ENCODE measurements around the gene CMSS1. TPM values are rescaled to one million over a fixed set of nuclear protein-coding genes. Genes with fewer than 3 reads are reported as not detected.

The CMSS1 gene
- total RNA-seq, 4 donors from 2014 or later: 9.2 to 18.5 (median 12.9) TPM

DNA sequence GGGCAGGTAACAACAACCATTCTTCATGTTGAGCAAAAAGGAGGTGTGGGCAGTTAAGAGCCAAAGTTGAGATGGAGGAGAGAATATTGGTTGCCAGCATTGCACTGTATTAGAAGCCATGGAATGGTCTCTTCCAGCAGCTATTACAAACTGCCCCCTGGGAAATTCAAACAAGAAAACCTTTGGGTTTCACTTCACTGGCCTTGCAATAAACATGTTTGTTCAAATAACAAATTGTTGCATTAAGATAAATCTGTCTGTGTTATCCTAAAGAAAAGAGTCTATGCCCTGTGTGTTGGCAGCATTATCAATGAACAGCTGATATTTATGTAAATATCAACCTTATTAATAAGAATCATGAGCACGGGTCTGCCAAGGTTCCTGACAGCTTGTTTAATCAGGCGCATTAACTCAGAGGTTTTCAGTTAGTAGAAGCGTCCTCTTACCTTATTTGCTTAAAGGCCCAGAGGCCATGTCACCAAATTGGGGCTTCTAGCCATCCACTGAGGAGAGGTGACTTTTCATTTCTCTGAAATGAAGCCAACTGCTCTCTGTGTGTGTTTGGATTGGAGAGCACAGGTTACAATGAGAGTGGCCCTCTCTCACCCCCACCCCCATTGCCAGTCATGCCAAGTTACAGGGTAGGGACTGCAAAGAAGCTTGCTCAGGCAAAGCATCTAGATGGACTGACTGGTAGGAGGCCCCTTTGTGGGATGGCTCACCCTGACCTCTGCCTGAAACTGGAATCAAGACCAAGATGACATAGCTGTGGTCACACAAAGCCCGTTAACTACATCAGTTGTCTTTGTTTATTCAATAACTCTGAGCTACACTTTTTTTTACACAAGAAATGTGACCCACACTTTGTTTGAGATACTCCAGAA is 286.1 kb downstream of the CMSS1 start:
- Histone ChIP-seq H3K4me3 (no peak overlapping the region), H3K36me3 (no peaks in the 10 kb centered on the region), H3K27me3 (no peaks in the 10 kb centered on the region), H3K9me3 (no peaks in the 10 kb centered on the region), H3K4me1 (peaks cover 2 to 55% (median 28%) of the 10 kb centered on the region in 3 donors), H3K27ac (peak overlapping the region in 2 of 4 donors; percentile 12 to 19)
- DNase-seq: no peak
- intact Hi-C loops (cut with DNase I): no loop called here
- 73 to 89% methylated on average over 4 of the region's 4 CpGs for WGBS, 2 donors
- TF ChIP-seq, protein P1, sequence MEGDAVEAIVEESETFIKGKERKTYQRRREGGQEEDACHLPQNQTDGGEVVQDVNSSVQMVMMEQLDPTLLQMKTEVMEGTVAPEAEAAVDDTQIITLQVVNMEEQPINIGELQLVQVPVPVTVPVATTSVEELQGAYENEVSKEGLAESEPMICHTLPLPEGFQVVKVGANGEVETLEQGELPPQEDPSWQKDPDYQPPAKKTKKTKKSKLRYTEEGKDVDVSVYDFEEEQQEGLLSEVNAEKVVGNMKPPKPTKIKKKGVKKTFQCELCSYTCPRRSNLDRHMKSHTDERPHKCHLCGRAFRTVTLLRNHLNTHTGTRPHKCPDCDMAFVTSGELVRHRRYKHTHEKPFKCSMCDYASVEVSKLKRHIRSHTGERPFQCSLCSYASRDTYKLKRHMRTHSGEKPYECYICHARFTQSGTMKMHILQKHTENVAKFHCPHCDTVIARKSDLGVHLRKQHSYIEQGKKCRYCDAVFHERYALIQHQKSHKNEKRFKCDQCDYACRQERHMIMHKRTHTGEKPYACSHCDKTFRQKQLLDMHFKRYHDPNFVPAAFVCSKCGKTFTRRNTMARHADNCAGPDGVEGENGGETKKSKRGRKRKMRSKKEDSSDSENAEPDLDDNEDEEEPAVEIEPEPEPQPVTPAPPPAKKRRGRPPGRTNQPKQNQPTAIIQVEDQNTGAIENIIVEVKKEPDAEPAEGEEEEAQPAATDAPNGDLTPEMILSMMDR (IDR thresholded peaks at IDR 0.05): no peak
- no peak for TF ChIP-seq POLR2A (IDR thresholded peaks at IDR 0.05)

DNA sequence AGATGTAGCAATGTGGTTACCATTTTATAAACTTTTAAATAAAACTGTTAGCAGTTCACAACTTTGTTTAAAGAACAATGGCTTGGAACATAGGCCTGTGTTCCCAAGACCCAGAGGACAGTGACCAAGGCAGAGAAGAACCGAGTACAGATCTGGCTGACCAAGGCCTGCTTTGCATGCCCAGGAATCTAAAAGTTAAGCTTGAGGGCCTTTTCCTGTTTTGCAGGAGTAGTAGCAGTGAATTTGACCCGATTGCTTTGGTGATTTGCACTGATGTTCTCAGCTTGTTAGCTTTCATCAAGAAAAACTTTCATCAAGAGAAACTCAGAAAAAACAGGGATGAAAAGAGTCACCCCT is 286.8 kb downstream of the CMSS1 start:
- H3K27ac ChIP-seq: peak overlapping the region in 1 of 4 donors; percentile 19
- H3K9me3 ChIP-seq: no peaks in the 10 kb centered on the region
- no peak for DNase-seq
- H3K36me3 ChIP-seq: no peaks in the 10 kb centered on the region
- TF ChIP-seq, protein P1 (IDR thresholded peaks at IDR 0.05): no peak
- no peak for TF ChIP-seq POLR2A (IDR thresholded peaks at IDR 0.05)
- 78 to 80% methylated on average over 2 of the region's 2 CpGs for WGBS, 2 donors
- H3K4me1 ChIP-seq: peaks cover 0 to 49% (median 27%) of the 10 kb centered on the region in 3 donors
- no peak overlapping the region for H3K4me3 ChIP-seq
- H3K27me3 ChIP-seq: no peaks in the 10 kb centered on the region
- intact Hi-C loops (cut with DNase I): no loop called here

GRCh38 chr3:100104817-100105413 is 287.3 kb downstream of the CMSS1 start:
- no peaks in the 10 kb centered on the region for H3K36me3 ChIP-seq
- H3K27me3 ChIP-seq: no peaks in the 10 kb centered on the region
- no peak for TF ChIP-seq POLR2A (IDR thresholded peaks at IDR 0.05)
- TF ChIP-seq, protein P1 (IDR thresholded peaks at IDR 0.05): no peak
- H3K27ac ChIP-seq: peak overlapping the region in 2 of 4 donors; percentile 10 to 19
- no peaks in the 10 kb centered on the region for H3K9me3 ChIP-seq
- no peak for DNase-seq
- intact Hi-C loops (cut with DNase I): no loop called here
- no peak overlapping the region for H3K4me3 ChIP-seq
- peaks cover 0 to 49% (median 27%) of the 10 kb centered on the region in 3 donors for H3K4me1 ChIP-seq

DNA sequence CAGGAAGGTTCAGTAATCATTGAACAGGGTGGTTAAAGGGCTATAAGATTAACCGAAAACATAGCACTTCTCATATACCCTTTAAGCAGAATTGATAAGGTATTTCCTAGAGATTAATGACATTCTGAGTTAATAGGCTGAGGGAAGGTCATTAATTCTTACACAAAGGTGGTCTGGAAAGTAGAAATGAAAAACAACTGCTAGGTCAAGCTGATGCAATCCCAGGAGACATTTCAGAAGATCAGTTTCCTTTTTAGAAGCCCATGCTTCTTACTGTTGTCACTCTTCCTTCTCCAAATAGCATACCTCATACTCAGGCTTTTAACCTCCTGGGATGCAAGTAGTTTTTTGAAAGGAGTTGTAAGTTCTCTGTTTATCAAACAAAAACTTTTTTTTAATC is 287.8 kb downstream of the CMSS1 start:
- H3K4me3 ChIP-seq: no peak overlapping the region
- 89 to 93% methylated on average over 1 of the region's 1 CpG for WGBS, 2 donors
- peaks cover 0 to 49% (median 27%) of the 10 kb centered on the region in 3 donors for H3K4me1 ChIP-seq
- intact Hi-C loops (cut with DNase I): no loop called here
- DNase-seq: no peak
- no peak for TF ChIP-seq POLR2A (IDR thresholded peaks at IDR 0.05)
- peak overlapping the region in 2 of 4 donors; percentile 10 to 19 for H3K27ac ChIP-seq
- H3K27me3 ChIP-seq: no peaks in the 10 kb centered on the region
- H3K9me3 ChIP-seq: no peaks in the 10 kb centered on the region
- no peaks in the 10 kb centered on the region for H3K36me3 ChIP-seq

DNA sequence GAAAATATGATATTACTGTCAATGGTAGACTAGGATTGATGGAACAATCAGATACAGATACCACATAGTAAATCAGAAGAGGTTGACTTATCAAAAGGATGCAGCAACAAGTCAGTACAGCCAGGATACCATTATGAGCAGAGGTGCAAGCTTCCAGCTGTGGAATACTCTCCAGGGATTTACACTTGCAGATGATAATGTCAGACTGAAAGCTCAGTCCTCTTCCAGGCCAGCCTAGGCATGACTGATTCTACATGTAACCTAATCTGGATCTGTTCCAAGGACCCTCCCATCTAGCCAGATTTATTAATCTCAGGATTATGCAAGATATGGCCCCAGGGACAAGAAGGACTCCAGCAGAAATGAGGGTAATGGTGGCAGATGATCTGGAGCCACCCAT is 288.4 kb downstream of the CMSS1 start:
- no peak for DNase-seq
- TF ChIP-seq POLR2A (IDR thresholded peaks at IDR 0.05): no peak
- TF ChIP-seq, protein P1 (IDR thresholded peaks at IDR 0.05): no peak
- Histone ChIP-seq H3K4me1 (peaks cover 0 to 49% (median 27%) of the 10 kb centered on the region in 3 donors), H3K9me3 (no peaks in the 10 kb centered on the region), H3K27me3 (no peaks in the 10 kb centered on the region), H3K36me3 (no peaks in the 10 kb centered on the region), H3K4me3 (no peak overlapping the region), H3K27ac (peak overlapping the region in 1 of 4 donors; percentile 14)
- intact Hi-C loops (cut with DNase I): no loop called here
